OCI-LY7 (cell line): ENCODE data around the gene TAS1R1. TPM values are rescaled to one million over a fixed set of nuclear protein-coding genes. Genes with fewer than 3 reads are reported as not detected.
A peak's percentile ranks its signal among the peaks of the same experiment; 100 is the strongest.

Experiments used
- BruUV-seq: library from RNA; stranded (reverse); fragments of 400-500 nt; replicated peaks from 2 replicates; lab custom pipeline; 2021; lab: Mats Ljungman, UMichigan
- CTCF ChIA-PET: fragments of 300-600 bp; sonication (Branson Sonifier 250); formaldehyde crosslinking; loops from one replicate; lab custom pipeline; 2022; ENCODE audit warnings: antibody characterized with exemption; ENCODE audit not compliant: unreplicated experiment; lab: Charles Lee
- POLR2A ChIA-PET: fragments of 300-600 bp; sonication (Branson Sonifier 250); formaldehyde crosslinking; loops from one replicate; lab custom pipeline; 2022; ENCODE audit warnings: antibody characterized with exemption; lab: Charles Lee
- DNase-seq: peaks from one replicate; pipeline ENCODE4 v3.0.0-alpha.2; 2015; ENCODE audit warnings: low spot score
- H2AFZ ChIP-seq: fragments of 200-600 bp; sonication (generic), shearing (Covaris generic); 2 replicates; pipeline ENCODE4 v1.6.1; 2014; ENCODE audit warnings: mild to moderate bottlenecking, antibody characterized with exemption, low read length, moderate library complexity
- H3K27ac ChIP-seq: fragments of 200-600 bp; sonication (generic); 2 replicates; pipeline ENCODE4 v1.5.1; 2014; ENCODE audit warnings: mixed run types, low read depth, mild to moderate bottlenecking, moderate library complexity, low read length, inconsistent platforms; ENCODE audit not compliant: poor library complexity, severe bottlenecking
- H3K36me3 ChIP-seq: fragments of 200-600 bp; sonication (generic); 2 replicates; pipeline ENCODE4 v1.6.1; 2014; ENCODE audit warnings: mild to moderate bottlenecking, antibody characterized with exemption, low read length, moderate library complexity, mixed read lengths; ENCODE audit not compliant: insufficient read depth
- H3K4me1 ChIP-seq: fragments of 200-600 bp; sonication (generic); 2 replicates; pipeline ENCODE4 v1.5.1; 2014; ENCODE audit warnings: mild to moderate bottlenecking, low read length; ENCODE audit not compliant: insufficient read depth, poor library complexity, severe bottlenecking
- H3K4me2 ChIP-seq: fragments of 200-600 bp; sonication (generic); 2 replicates; pipeline ENCODE4 v1.6.1; 2014; ENCODE audit warnings: mild to moderate bottlenecking, low read length
- H3K4me3 ChIP-seq: fragments of 200-600 bp; sonication (generic); 2 replicates; pipeline ENCODE4 v1.5.1; 2014; ENCODE audit warnings: mild to moderate bottlenecking, low read depth, low read length; ENCODE audit not compliant: poor library complexity, severe bottlenecking
- H3K79me2 ChIP-seq: fragments of 200-600 bp; sonication (generic); 2 replicates; pipeline ENCODE4 v1.6.1; 2016; ENCODE audit warnings: low read depth, mild to moderate bottlenecking, low read length, moderate library complexity, mixed read lengths; ENCODE audit not compliant: insufficient read depth
- H3K9me2 ChIP-seq: fragments of 200-600 bp; sonication (generic); 2 replicates; pipeline ENCODE4 v1.6.1; 2016; ENCODE audit warnings: mild to moderate bottlenecking, low read length, mixed read lengths; ENCODE audit not compliant: insufficient read depth
- H3K9me3 ChIP-seq: fragments of 200-600 bp; sonication (generic); 2 replicates; pipeline ENCODE4 v1.6.1; 2014; ENCODE audit warnings: mild to moderate bottlenecking, mixed run types, low read length, mixed read lengths
- H4K20me1 ChIP-seq: fragments of 200-600 bp; sonication (generic); 2 replicates; pipeline ENCODE4 v1.6.1; 2014; ENCODE audit warnings: mild to moderate bottlenecking, antibody characterized with exemption, low read length, moderate library complexity, mixed read lengths; ENCODE audit not compliant: insufficient read depth
- EZH2phosphoT487 ChIP-seq: fragments of 200-600 bp; sonication (generic); IDR thresholded peaks from 2 replicates; pipeline ENCODE4 v1.6.1; 2018; ENCODE audit warnings: low read depth, borderline replicate concordance, mild to moderate bottlenecking, mixed run types, antibody characterized with exemption, low read length, moderate library complexity, mixed read lengths
- intact Hi-C: fragments of 100-400 bp; cut with micrococcal nuclease; formaldehyde crosslinking; loops from one replicate; pipeline ENCODE4 v1.10.0; 2022; ENCODE audit not compliant: unreplicated experiment
- total RNA-seq, 2 experiments: library from RNA; depleted of rRNA in 1 of 2; stranded (reverse); fragments of >200 nt in 1 of 2; shearing (Covaris generic) in 1 of 2; gene quantifications; 2 replicates each; pipeline ENCODE4 v1.2.3, GENCODE V29; 2014 to 2022
- TF ChIP-seq, protein P1 (sequence below): fragments of 200-600 bp; sonication (generic); conservative IDR thresholded peaks from 2 replicates; pipeline ENCODE4 v1.5.1; 2014; ENCODE audit warnings: mild to moderate bottlenecking, antibody characterized with exemption, low read length, moderate library complexity, mixed read lengths

The TAS1R1 gene
- total RNA-seq, 2 experiments from 2014 or later = 0.11 TPM; not detected in 1

DNA sequence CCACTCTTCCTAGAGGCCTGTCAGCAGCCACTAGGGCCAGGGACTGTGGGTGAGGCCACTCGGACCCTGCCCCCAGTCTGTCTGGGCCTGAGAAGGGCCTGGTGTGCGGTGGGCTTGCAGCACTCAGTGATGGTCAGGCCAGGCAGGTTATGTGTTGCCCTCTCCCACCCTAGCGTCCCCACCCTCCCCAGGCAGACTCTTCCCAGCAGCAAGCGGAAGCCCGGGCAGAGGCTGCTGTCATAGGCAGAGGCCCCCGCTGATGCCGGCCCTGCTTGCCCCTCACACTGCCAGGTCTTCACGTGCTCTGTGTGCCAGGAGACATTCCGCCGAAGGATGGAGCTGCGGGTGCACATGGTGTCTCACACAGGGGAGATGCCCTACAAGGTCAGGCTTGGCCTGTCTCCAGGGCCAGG, 31.3 kb downstream of the TAS1R1 start:
- H3K4me3 ChIP-seq = no peak overlapping the region
- peak overlapping the region; percentile 13; the same call in 1 of the 2 replicates for H3K4me2 ChIP-seq
- CTCF ChIA-PET = no interaction called here
- POLR2A ChIA-PET = interaction anchor here (0.6 kb wide), 1 partner anchor 13 kb away, joined by 3 read pairs; no protein-coding TSS in a partner anchor
- H2AFZ ChIP-seq = no peak overlapping the region
- intact Hi-C loops = no loop called here
- no TSS peak for BruUV-seq
- H3K9me2 ChIP-seq = no peaks in the 10 kb centered on the region
- peaks cover 42% of the 10 kb centered on the region for H3K36me3 ChIP-seq
- TF ChIP-seq, protein P1, sequence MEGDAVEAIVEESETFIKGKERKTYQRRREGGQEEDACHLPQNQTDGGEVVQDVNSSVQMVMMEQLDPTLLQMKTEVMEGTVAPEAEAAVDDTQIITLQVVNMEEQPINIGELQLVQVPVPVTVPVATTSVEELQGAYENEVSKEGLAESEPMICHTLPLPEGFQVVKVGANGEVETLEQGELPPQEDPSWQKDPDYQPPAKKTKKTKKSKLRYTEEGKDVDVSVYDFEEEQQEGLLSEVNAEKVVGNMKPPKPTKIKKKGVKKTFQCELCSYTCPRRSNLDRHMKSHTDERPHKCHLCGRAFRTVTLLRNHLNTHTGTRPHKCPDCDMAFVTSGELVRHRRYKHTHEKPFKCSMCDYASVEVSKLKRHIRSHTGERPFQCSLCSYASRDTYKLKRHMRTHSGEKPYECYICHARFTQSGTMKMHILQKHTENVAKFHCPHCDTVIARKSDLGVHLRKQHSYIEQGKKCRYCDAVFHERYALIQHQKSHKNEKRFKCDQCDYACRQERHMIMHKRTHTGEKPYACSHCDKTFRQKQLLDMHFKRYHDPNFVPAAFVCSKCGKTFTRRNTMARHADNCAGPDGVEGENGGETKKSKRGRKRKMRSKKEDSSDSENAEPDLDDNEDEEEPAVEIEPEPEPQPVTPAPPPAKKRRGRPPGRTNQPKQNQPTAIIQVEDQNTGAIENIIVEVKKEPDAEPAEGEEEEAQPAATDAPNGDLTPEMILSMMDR = no peak
- no peak for TF ChIP-seq EZH2phosphoT487
- no peak overlapping the region for H3K27ac ChIP-seq
- H4K20me1 ChIP-seq = no peaks in the 10 kb centered on the region
- peaks cover 5% of the 10 kb centered on the region; the same call in 1 of the 2 replicates for H3K79me2 ChIP-seq
- no peaks in the 10 kb centered on the region for H3K9me3 ChIP-seq
- DNase-seq = no peak
- peaks cover 23% of the 10 kb centered on the region for H3K4me1 ChIP-seq

DNA sequence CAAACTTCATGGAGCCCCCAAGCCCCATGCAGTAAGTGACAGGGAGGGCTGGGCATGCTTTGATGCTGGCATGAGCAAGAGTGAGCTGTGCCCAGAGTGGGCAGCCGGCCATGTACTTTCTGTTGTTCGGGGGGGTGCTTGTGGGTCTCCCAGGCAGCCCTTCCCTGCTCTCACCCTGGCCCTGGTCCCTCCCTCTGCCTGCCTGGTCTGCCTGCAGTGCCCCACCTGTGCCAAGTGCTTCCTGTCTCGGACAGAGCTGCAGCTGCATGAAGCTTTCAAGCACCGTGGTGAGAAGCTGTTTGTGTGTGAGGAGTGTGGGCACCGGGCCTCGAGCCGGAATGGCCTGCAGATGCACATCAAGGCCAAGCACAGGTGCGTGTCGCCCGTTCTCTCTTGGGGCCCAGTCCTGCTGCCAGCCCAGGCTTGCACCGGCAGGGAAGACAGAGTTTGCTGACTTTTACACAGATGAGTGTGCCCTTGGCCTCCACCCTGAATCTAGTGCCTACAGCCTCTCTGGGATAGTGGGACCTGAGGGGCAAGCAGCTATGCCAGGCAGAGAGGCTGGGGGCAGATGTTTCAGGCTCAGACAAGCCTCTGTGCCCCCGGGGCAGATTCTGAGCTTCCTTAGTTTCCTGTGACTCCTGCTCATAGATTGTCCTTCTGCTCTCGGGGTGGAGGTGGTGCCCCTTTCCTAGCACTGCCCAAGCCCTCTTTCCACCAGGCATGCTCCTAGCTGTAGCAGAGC, 32.3 kb downstream of the TAS1R1 start:
- no peak overlapping the region for H3K4me3 ChIP-seq
- no peak overlapping the region for H2AFZ ChIP-seq
- peak overlapping the region; percentile 13; the same call in 1 of the 2 replicates for H3K4me2 ChIP-seq
- H3K27ac ChIP-seq = peak overlapping the region; percentile 10
- H4K20me1 ChIP-seq = no peaks in the 10 kb centered on the region
- peaks cover 38% of the 10 kb centered on the region for H3K36me3 ChIP-seq
- no peaks in the 10 kb centered on the region for H3K9me2 ChIP-seq
- H3K4me1 ChIP-seq = peaks cover 13% of the 10 kb centered on the region
- no peaks in the 10 kb centered on the region for H3K9me3 ChIP-seq
- H3K79me2 ChIP-seq = no peaks in the 10 kb centered on the region
- no peak for TF ChIP-seq EZH2phosphoT487
- TF ChIP-seq, protein P1 = no peak
- BruUV-seq = no TSS peak
- POLR2A ChIA-PET = interaction anchor here (0.6 kb wide), 1 partner anchor 11 kb away, joined by 3 read pairs; no protein-coding TSS in a partner anchor
- DNase-seq = peak; percentile 56
- CTCF ChIA-PET = interaction anchor here (1.4 kb wide), 1 partner anchor 13 kb away, joined by 4 read pairs; no protein-coding TSS in a partner anchor
- intact Hi-C loops = no loop called here
